ENCODE results near the gene PGAP3.
"Not testable (repeated sequence)": the region's sequence is repeated elsewhere in the genome, so short reads cannot be mapped to it uniquely, and the experiment has no call there.

PGAP3 gene

DNA sequence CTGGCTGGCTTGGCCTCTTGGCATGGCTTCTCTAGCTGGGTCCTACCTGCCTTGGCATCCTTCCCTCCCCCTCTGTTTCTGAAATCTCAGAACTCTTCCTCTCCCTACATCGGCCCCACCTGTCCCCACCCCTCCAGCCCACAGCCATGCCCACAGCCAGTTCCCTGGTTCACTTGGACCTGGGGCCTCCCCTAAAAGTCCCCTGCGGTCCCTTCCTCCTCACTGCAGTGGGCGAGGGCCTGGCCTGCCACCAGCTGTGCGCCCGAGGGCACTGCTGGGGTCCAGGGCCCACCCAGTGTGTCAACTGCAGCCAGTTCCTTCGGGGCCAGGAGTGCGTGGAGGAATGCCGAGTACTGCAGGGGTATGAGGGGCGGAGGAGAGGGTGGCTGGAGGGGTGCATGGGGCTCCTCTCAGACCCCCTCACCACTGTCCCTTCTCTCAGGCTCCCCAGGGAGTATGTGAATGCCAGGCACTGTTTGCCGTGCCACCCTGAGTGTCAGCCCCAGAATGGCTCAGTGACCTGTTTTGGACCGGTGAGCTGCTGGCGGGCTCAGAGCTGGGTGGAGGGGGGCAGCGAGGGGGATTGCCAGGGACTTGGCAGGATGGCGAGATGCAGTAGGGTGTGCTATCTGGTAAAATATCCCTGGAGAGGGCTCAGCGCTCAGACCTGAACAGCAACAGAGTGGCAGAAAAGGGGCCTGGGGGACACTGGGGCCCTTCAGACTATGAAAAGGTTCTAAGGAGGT lies 28.4 kb upstream of the PGAP3 start:
- no peaks in the 10 kb centered on the region for H3K27me3 Mint-ChIP-seq (ENCODE audit: low read depth, poor library complexity)
- no peak for DNase-seq
- TF ChIP-seq, protein P1, sequence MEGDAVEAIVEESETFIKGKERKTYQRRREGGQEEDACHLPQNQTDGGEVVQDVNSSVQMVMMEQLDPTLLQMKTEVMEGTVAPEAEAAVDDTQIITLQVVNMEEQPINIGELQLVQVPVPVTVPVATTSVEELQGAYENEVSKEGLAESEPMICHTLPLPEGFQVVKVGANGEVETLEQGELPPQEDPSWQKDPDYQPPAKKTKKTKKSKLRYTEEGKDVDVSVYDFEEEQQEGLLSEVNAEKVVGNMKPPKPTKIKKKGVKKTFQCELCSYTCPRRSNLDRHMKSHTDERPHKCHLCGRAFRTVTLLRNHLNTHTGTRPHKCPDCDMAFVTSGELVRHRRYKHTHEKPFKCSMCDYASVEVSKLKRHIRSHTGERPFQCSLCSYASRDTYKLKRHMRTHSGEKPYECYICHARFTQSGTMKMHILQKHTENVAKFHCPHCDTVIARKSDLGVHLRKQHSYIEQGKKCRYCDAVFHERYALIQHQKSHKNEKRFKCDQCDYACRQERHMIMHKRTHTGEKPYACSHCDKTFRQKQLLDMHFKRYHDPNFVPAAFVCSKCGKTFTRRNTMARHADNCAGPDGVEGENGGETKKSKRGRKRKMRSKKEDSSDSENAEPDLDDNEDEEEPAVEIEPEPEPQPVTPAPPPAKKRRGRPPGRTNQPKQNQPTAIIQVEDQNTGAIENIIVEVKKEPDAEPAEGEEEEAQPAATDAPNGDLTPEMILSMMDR (IDR thresholded peaks at IDR 0.05) = no peak
- peaks cover 29% of the 10 kb centered on the region for H3K36me3 Mint-ChIP-seq (ENCODE audit: low read depth)
- no peak overlapping the region for H3K27ac Mint-ChIP-seq
- no peaks in the 10 kb centered on the region for H3K9me3 Mint-ChIP-seq
- peaks cover 15% of the 10 kb centered on the region for H3K4me1 Mint-ChIP-seq
- no peak overlapping the region for H3K4me3 Mint-ChIP-seq

DNA sequence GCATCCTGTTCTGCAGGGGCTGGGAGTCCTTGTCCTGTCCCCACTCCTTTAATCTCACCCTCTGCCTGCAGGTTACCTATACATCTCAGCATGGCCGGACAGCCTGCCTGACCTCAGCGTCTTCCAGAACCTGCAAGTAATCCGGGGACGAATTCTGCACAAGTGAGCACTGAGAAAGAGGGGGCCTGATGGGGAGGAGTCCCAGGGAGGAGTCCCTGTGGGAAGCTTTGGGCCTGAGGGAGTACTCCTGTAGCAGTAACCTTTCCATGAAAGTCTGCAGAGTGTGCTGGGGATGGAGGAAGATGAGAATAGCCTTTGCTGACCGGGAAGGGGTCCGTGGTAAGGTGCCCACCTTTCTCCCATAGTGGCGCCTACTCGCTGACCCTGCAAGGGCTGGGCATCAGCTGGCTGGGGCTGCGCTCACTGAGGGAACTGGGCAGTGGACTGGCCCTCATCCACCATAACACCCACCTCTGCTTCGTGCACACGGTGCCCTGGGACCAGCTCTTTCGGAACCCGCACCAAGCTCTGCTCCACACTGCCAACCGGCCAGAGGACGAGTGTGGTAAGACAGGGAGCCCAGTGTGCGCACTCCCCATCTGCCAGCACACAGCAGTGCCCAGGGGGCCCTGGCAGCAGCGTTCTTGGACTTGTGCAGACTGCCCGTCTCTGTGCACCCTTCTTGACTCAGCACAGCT lies 27.7 kb upstream of the PGAP3 start:
- Mint-ChIP-seq H3K9me3 (no peaks in the 10 kb centered on the region), H3K4me1 (peaks cover 15% of the 10 kb centered on the region), H3K27me3 (ENCODE audit: low read depth, poor library complexity) (no peaks in the 10 kb centered on the region), H3K36me3 (ENCODE audit: low read depth) (peaks cover 29% of the 10 kb centered on the region), H3K27ac (no peak overlapping the region), H3K4me3 (no peak overlapping the region)
- no peak for DNase-seq
- TF ChIP-seq, protein P1 (IDR thresholded peaks at IDR 0.05) = no peak

DNA sequence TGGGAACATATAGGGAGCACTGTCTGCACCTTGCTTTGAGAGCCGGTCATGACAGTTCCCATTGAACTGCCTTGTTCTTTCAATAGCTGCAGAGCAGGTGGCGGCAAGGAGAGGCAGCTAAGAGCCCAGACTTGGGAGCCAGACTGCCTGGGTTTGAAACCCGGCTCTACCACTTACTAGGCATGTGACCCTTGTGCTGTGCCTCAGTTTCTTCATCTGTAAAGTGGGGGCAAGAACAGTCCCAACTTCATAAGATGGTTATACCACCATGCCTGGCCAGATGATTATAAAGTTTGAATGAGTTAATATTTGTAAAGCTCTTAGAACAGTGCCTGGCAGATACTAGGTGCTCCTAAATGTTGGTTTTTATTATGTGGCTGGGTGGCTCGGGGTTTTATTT lies 26.4 kb upstream of the PGAP3 start:
- TF ChIP-seq, protein P1 (IDR thresholded peaks at IDR 0.05) = no peak
- Mint-ChIP-seq H3K4me1 (peaks cover 3% of the 10 kb centered on the region), H3K4me3 (no peak overlapping the region)

DNA sequence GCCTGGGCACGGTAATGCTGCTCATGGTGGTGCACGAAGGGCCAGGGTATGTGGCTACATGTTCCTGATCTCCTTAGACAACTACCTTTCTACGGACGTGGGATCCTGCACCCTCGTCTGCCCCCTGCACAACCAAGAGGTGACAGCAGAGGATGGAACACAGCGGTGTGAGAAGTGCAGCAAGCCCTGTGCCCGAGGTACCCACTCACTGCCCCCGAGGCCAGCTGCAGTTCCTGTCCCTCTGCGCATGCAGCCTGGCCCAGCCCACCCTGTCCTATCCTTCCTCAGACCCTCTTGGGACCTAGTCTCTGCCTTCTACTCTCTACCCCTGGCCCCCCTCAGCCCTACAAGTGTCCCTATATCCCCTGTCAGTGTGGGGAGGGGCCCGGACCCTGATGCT lies 24.0 kb upstream of the PGAP3 start:
- H3K9me3 Mint-ChIP-seq = no peaks in the 10 kb centered on the region
- DNase-seq = no peak
- H3K4me1 Mint-ChIP-seq = no peaks in the 10 kb centered on the region
- H3K27me3 Mint-ChIP-seq (ENCODE audit: low read depth, poor library complexity) = no peaks in the 10 kb centered on the region
- H3K4me3 Mint-ChIP-seq = no peak overlapping the region
- no peak overlapping the region for H3K27ac Mint-ChIP-seq
- peaks cover 17% of the 10 kb centered on the region for H3K36me3 Mint-ChIP-seq (ENCODE audit: low read depth)
- TF ChIP-seq, protein P1 (IDR thresholded peaks at IDR 0.05) = no peak

More for the DNA sequence above, 26.4 kb upstream of the PGAP3 start:
- Mint-ChIP-seq H3K27ac (no peak overlapping the region), H3K9me3 (no peaks in the 10 kb centered on the region), H3K36me3 (ENCODE audit: low read depth) (peaks cover 29% of the 10 kb centered on the region), H3K27me3 (ENCODE audit: low read depth, poor library complexity) (no peaks in the 10 kb centered on the region)
- DNase-seq = no peak

DNA sequence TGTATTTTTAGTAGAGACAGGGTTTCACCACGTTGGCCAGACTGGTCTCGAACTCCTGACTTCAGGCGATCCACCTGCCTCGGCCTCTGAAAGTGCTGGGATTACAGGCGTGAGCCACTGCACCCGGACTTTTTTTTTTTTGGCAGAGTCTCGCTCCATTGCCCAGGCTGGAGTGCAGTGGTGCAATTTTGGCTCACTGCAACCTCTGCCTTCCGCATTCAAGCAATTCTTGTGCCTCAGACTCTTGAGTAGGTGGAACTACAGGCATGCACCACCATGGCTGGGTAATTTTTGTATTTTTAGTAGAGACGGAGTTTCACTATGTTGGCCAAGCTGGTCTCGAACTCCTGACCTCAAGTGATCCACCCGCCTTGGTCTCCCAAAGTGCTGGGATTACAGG lies 23.2 kb upstream of the PGAP3 start:
- H3K4me1 Mint-ChIP-seq; H3K4me3 Mint-ChIP-seq; H3K9me3 Mint-ChIP-seq; H3K27me3 Mint-ChIP-seq (ENCODE audit: low read depth, poor library complexity); DNase-seq: not testable (repeated sequence)
- Mint-ChIP-seq H3K36me3 (ENCODE audit: low read depth) (peaks cover 17% of the 10 kb centered on the region), H3K27ac (peak overlapping the region; percentile 36)

DNA sequence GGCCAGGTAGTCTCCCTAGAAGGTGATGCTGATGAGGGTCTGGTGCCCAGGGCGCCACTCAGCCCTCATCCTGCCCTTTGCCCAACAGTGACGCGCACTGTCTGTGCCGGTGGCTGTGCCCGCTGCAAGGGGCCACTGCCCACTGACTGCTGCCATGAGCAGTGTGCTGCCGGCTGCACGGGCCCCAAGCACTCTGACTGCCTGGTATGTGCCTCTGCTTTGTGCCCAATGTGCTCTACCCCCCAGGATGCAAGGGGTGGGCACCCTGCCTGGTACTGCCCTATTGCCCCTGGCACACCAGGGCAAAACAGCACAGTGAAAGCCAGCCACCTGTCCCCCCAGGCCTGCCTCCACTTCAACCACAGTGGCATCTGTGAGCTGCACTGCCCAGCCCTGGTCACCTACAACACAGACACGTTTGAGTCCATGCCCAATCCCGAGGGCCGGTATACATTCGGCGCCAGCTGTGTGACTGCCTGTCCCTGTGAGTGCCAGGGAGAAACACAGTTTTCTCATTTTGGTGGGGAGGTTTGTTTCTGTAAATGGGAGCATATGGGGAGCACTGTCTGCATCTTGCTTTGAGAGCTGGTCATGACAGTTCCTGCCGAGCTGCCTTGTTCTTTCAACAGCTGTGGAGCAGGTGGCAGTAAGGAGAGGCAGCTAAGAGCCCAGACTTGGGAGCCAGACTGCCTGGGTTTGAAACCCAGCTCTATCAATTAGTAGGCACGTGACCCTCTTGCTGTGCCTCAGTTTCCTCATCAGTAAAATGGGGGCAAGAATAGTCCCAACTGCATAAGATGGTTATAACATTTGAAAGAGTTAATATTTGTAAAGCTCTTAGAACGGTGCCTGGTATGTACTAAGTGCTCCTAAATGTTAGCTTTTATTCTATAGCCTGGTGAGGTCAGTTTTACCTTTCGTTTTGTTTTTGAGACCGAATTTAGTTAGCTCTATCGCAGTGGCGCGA lies 22.4 kb upstream of the PGAP3 start:
- H3K36me3 Mint-ChIP-seq (ENCODE audit: low read depth) = peaks cover 17% of the 10 kb centered on the region
- no peaks in the 10 kb centered on the region for H3K9me3 Mint-ChIP-seq
- peaks cover 1% of the 10 kb centered on the region for H3K4me1 Mint-ChIP-seq
- no peaks in the 10 kb centered on the region for H3K27me3 Mint-ChIP-seq (ENCODE audit: low read depth, poor library complexity)
- H3K27ac Mint-ChIP-seq = no peak overlapping the region
- no peak overlapping the region for H3K4me3 Mint-ChIP-seq
- no peak for DNase-seq
- TF ChIP-seq, protein P1 (IDR thresholded peaks at IDR 0.05) = no peak

Data from nephron progenitor cell (in vitro differentiated cells).